MM.1S (cell line): ENCODE data around the gene NSD2.

ENCODE experiments used
- CTCF ChIP-seq: fragments of 300-600 bp; sonication (generic); IDR thresholded peaks from 2 replicates; pipeline ENCODE4 v1.5.1; 2016; ENCODE audit warnings: antibody characterized with exemption, low read length, mixed read lengths
- EZH2phosphoT487 ChIP-seq: fragments of 300-600 bp; sonication (generic); IDR thresholded peaks from 2 replicates; pipeline ENCODE4 v1.6.1; 2018; ENCODE audit warnings: antibody characterized with exemption, low read length

DNA sequence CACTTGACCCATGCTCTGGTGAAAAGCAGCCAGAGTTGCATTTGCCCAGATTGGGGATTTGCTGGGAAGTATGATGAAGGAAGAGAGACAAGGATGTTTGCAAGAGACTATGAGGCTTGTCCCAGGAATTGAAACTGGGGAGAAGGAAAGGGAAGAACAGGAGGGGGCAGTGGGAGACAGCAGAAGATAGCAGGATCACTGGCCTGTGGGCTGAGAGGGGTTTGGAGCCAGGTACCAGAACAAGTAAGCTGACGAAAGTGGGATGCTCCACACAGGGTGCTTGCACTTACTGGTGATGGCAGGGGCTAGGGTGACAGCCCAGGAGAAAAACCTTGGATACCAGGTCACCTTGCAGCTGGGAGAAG is 11.8 kb upstream of the NSD2 start:
- TF ChIP-seq CTCF: no peak
- TF ChIP-seq EZH2phosphoT487: no peak
